ENCODE measurements around the gene MAP6D1. TPM values are rescaled to one million over a fixed set of nuclear protein-coding genes. Genes with fewer than 3 reads are reported as not detected.

Gene MAP6D1
- polyA plus RNA-seq, 1 donor from 2014 or later, result 3.1 TPM

GRCh38 chr3:183769453-183769852 lies 55.9 kb downstream of the MAP6D1 start:
- no peak for TF ChIP-seq TAF1 (IDR thresholded peaks at IDR 0.05; ENCODE audit: low read depth)
- no peak for TF ChIP-seq MXI1 (conservative IDR thresholded peaks at IDR 0.05; ENCODE audit: poor library complexity, severe bottlenecking)
- no peak for TF ChIP-seq EZH2 (IDR thresholded peaks at IDR 0.05; ENCODE audit: borderline replicate concordance, insufficient read depth, low read length, poor library complexity, severe bottlenecking)
- no peak for TF ChIP-seq CTCF (IDR thresholded peaks at IDR 0.05; ENCODE audit: poor library complexity, severe bottlenecking)
- TF ChIP-seq RAD21 (conservative IDR thresholded peaks at IDR 0.05), result no peak
- TF ChIP-seq SMC3 (conservative IDR thresholded peaks at IDR 0.05; ENCODE audit: poor library complexity), result no peak
- H3K27me3 ChIP-seq (ENCODE audit: insufficient read depth, low read depth, low read length), result no peaks in the 10 kb centered on the region
- H2AFZ ChIP-seq (ENCODE audit: low read depth, low read length), result no peak overlapping the region
- H4K20me1 ChIP-seq (ENCODE audit: insufficient read depth), result no peaks in the 10 kb centered on the region
- H3K9me3 ChIP-seq (ENCODE audit: low read length), result no peaks in the 10 kb centered on the region
- peaks cover 6% of the 10 kb centered on the region for H3K36me3 ChIP-seq (ENCODE audit: insufficient read depth, low read length)
- H3K4me3 ChIP-seq (ENCODE audit: low read length), result no peak overlapping the region
- no peaks in the 10 kb centered on the region for H3F3A ChIP-seq (ENCODE audit: insufficient read depth, low read length, poor library complexity, severe bottlenecking)
- no peak overlapping the region for H3K4me2 ChIP-seq (ENCODE audit: low read length)
- no peaks in the 10 kb centered on the region for H3K9me2 ChIP-seq (ENCODE audit: insufficient read depth, low read length)
- no peaks in the 10 kb centered on the region for H3K79me2 ChIP-seq (replicated peaks; ENCODE audit: insufficient read depth, low read length)
- no peak overlapping the region for H3K27ac ChIP-seq (ENCODE audit: low read length)
- H3K9ac ChIP-seq (ENCODE audit: low read length), result no peak overlapping the region

- Histone ChIP-seq H3K4me3 (ENCODE audit: low read length) (no peak overlapping the region), H3F3A (ENCODE audit: insufficient read depth, low read length, poor library complexity, severe bottlenecking) (no peaks in the 10 kb centered on the region), H3K4me2 (ENCODE audit: low read length) (no peak overlapping the region), H3K79me2 (replicated peaks; ENCODE audit: insufficient read depth, low read length) (no peaks in the 10 kb centered on the region), H3K9me3 (ENCODE audit: low read length) (no peaks in the 10 kb centered on the region), H2AFZ (ENCODE audit: low read depth, low read length) (no peak overlapping the region), H3K36me3 (ENCODE audit: insufficient read depth, low read length) (no peaks in the 10 kb centered on the region), H3K9ac (ENCODE audit: low read length) (no peak overlapping the region), H3K27ac (ENCODE audit: low read length) (no peak overlapping the region), H3K9me2 (ENCODE audit: insufficient read depth, low read length) (no peaks in the 10 kb centered on the region), H4K20me1 (ENCODE audit: insufficient read depth) (no peaks in the 10 kb centered on the region), H3K27me3 (ENCODE audit: insufficient read depth, low read depth, low read length) (no peaks in the 10 kb centered on the region)
- TF ChIP-seq TAF1 (IDR thresholded peaks at IDR 0.05; ENCODE audit: low read depth) (no peak), EP300 (conservative IDR thresholded peaks at IDR 0.05; ENCODE audit: poor library complexity, severe bottlenecking) (no peak), REST (IDR thresholded peaks at IDR 0.05; ENCODE audit: borderline replicate concordance) (no peak), SMC3 (conservative IDR thresholded peaks at IDR 0.05; ENCODE audit: poor library complexity) (no peak), EZH2 (IDR thresholded peaks at IDR 0.05; ENCODE audit: borderline replicate concordance, insufficient read depth, low read length, poor library complexity, severe bottlenecking) (no peak), CTCF (IDR thresholded peaks at IDR 0.05; ENCODE audit: poor library complexity, severe bottlenecking) (no peak), RAD21 (conservative IDR thresholded peaks at IDR 0.05) (no peak), POLR2AphosphoS5 (IDR thresholded peaks at IDR 0.05) (no peak), MXI1 (conservative IDR thresholded peaks at IDR 0.05; ENCODE audit: poor library complexity, severe bottlenecking) (no peak)
These were observed 57.3 kb downstream of the MAP6D1 start for GRCh38 chr3:183768114-183768513.

All from neural cell (in vitro differentiated cells).